Measurements from ENCODE around the gene PLLP.

- no peak for TF ChIP-seq CTCF (IDR thresholded peaks at IDR 0.05)
- TF ChIP-seq SIN3A (IDR thresholded peaks at IDR 0.05; ENCODE audit: borderline replicate concordance, insufficient read depth, low read depth, low read length), result no peak
- TF ChIP-seq POLR2AphosphoS5 (IDR thresholded peaks at IDR 0.05; ENCODE audit: low read depth, low read length), result no peak
- TF ChIP-seq REST (IDR thresholded peaks at IDR 0.05; ENCODE audit: insufficient read depth in 1 of 2, low read depth in 2 of 2, low read length in 1 of 2), result no peak
- TF ChIP-seq TCF7L2 (IDR thresholded peaks at IDR 0.05; ENCODE audit: low read depth, low read length), result no peak
Measured at GRCh38 chr16:57253466-57253865, 31.0 kb downstream of the PLLP start.
